GM23248 (cell line): Measurements from ENCODE around the gene ZYX. TPM values are rescaled to one million over a fixed set of nuclear protein-coding genes. Genes with fewer than 3 reads are reported as not detected.

ENCODE experiments used
- DNase-seq: peaks from one replicate; pipeline ENCODE4 v3.0.0-alpha.2; 2015
- H2AFZ ChIP-seq: fragments of 200-600 bp; sonication (generic); 2 replicates; pipeline ENCODE4 v1.6.1; 2016; ENCODE audit warnings: antibody characterized with exemption
- H3F3A ChIP-seq: fragments of 200-600 bp; sonication (generic); 2 replicates; pipeline ENCODE4 v1.6.1; 2016; ENCODE audit warnings: mild to moderate bottlenecking, antibody characterized with exemption, mixed run types; ENCODE audit not compliant: insufficient read depth
- H3K27ac ChIP-seq: fragments of 200-600 bp; sonication (generic); 2 replicates; pipeline ENCODE4 v1.5.1; 2016; ENCODE audit warnings: mild to moderate bottlenecking
- H3K27me3 ChIP-seq: fragments of 200-600 bp; sonication (generic); replicated peaks from 2 replicates; pipeline ENCODE4 v1.6.1; 2016; ENCODE audit warnings: mild to moderate bottlenecking; ENCODE audit not compliant: insufficient read depth
- H3K36me3 ChIP-seq: fragments of 200-600 bp; sonication (generic); 2 replicates; pipeline ENCODE4 v1.6.1; 2016; ENCODE audit warnings: low read depth, mild to moderate bottlenecking
- H3K4me1 ChIP-seq: fragments of 200-600 bp; sonication (generic); 2 replicates; pipeline ENCODE4 v1.6.1; 2016; ENCODE audit warnings: mild to moderate bottlenecking; ENCODE audit not compliant: insufficient read depth
- H3K4me2 ChIP-seq: fragments of 200-600 bp; sonication (generic); one replicate; pipeline ENCODE4 v1.6.1; 2016; ENCODE audit warnings: mild to moderate bottlenecking; ENCODE audit not compliant: unreplicated experiment
- H3K4me3 ChIP-seq: fragments of 200-600 bp; sonication (generic); 2 replicates; pipeline ENCODE4 v1.5.1; 2016; ENCODE audit warnings: mild to moderate bottlenecking
- H3K79me2 ChIP-seq: fragments of 200-600 bp; sonication (generic); 2 replicates; pipeline ENCODE4 v1.6.1; 2016; ENCODE audit warnings: mild to moderate bottlenecking; ENCODE audit not compliant: insufficient read depth
- H3K9ac ChIP-seq: fragments of 200-600 bp; sonication (generic); 2 replicates; pipeline ENCODE4 v1.6.1; 2016; ENCODE audit warnings: mild to moderate bottlenecking
- H3K9me2 ChIP-seq: fragments of 200-600 bp; sonication (generic); 2 replicates; pipeline ENCODE4 v1.6.1; 2016; ENCODE audit warnings: mixed run types, mild to moderate bottlenecking, moderate library complexity; ENCODE audit not compliant: insufficient read depth
- H3K9me3 ChIP-seq: fragments of 200-600 bp; sonication (generic); one replicate; pipeline ENCODE4 v1.6.1; 2017; ENCODE audit warnings: low read depth
- H4K20me1 ChIP-seq: fragments of 200-600 bp; sonication (generic); 2 replicates; pipeline ENCODE4 v1.6.0; 2016; ENCODE audit not compliant: insufficient read depth
- EZH2 ChIP-seq: fragments of 200-600 bp; sonication (generic); IDR thresholded peaks from 2 replicates; pipeline ENCODE4 v1.6.1; 2018; ENCODE audit warnings: antibody characterized with exemption, mild to moderate bottlenecking; ENCODE audit not compliant: insufficient read depth, poor library complexity, severe bottlenecking
- EZH2phosphoT487 ChIP-seq: fragments of 200-600 bp; sonication (generic); IDR thresholded peaks from 2 replicates; pipeline ENCODE4 v1.6.1; 2018; ENCODE audit warnings: antibody characterized with exemption, moderate library complexity, mild to moderate bottlenecking, low read depth; ENCODE audit not compliant: insufficient read depth
- WGBS, 2 experiments: methylation state at CpG; one replicate each; pipeline ENCODE4 v1.1.6; 2015 to 2017; ENCODE audit warnings: low lambda C conversion rate in 2 of 2, low coverage in 1 of 2; ENCODE audit errors: missing lambda C conversion rate in 2 of 2; 5-methylcytosine and 5-hydroxymethylcytosine counted together
- in situ Hi-C: fragments of 300-500 bp; cut with MboI; formaldehyde crosslinking; loops from 2 replicates; pipeline ENCODE4 v1.15.0; 2020
- polyA plus RNA-seq: library from polyadenylated mRNA; unstranded; fragments of >200 nt; fragmentation: Nextera tagmentation; extraction: Ambion mirVana; gene quantifications from 2 replicates; pipeline ENCODE4 v1.2.1, GENCODE V29; 2016
- total RNA-seq: library from RNA; depleted of rRNA; stranded (reverse); fragments of >200 nt; shearing (Covaris generic); gene quantifications from 2 replicates; pipeline ENCODE4 v1.2.3, GENCODE V29; 2014

The ZYX gene
- total and polyA plus RNA-seq, 2 experiments from 2014 or later: 148 to 380 TPM

DNA sequence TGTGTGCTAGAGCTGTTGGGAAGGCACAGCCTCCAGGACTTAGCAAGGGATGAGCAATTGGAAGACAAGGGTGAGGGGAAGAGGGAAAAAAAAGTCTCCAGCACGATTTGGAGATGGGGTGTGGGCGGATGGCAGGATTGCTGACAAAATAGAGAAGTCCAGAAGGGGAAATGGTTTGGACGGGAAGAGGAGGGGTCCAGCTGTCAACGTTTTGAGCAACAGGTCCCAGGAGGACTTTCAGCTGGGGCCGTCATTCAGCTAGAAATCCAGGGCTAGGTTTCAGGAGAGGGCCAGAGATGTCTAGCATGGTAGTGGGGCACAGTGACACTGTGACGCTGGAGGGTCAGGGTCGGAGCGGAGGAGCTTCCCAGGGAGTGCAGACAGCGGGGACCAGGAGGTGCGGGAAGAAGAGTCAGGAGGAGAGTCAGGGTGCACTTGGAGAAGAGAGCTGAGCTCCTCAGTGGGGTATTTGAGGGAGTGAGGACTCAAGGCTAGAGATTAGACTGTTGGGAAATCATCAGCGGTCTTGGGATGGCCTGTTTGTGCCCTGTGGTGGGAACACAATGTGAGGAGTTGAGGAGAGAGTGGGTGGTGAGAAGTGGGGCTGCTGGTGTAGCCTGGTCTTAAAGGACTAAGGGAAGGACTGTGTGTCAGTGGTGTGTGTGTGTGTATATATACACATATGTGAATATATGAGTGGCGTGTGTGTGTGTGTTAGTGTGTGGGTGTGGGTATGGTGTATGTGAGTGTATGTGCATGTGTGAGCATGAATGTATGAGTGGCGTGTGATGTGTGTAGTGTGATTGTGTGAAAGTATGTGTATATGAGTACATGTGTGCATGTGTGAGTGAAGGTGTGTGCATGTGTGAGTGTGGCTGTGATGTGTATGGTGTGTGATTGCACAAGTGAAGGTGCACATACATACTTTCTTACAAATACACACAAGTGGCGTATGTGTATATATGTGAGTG lies 3.8 kb downstream of the ZYX start:
- H3K4me1 ChIP-seq: peaks cover 28% of the 10 kb centered on the region
- peak overlapping the region; percentile 98 for H3K4me3 ChIP-seq
- DNase-seq: peak; percentile 44
- peaks cover 16% of the 10 kb centered on the region; the same call in 1 of the 2 replicates for H3K36me3 ChIP-seq
- no peaks in the 10 kb centered on the region for H3K9me2 ChIP-seq
- TF ChIP-seq EZH2phosphoT487 (no peak), EZH2 (no peak)
- H3F3A ChIP-seq: peaks cover 64% of the 10 kb centered on the region
- WGBS, 2 experiments: 63 to 66% methylated on average over 14 of the region's 14 CpGs
- peak overlapping the region; percentile 99 for H3K4me2 ChIP-seq
- no peaks in the 10 kb centered on the region for H3K27me3 ChIP-seq
- no peak overlapping the region for H2AFZ ChIP-seq
- H3K79me2 ChIP-seq: peaks cover 77% of the 10 kb centered on the region
- peak overlapping the region; percentile 53 for H3K27ac ChIP-seq
- in situ Hi-C loops: no loop called here
- H3K9ac ChIP-seq: peak overlapping the region; percentile 98
- no peaks in the 10 kb centered on the region for H3K9me3 ChIP-seq
- peaks cover 25% of the 10 kb centered on the region for H4K20me1 ChIP-seq

DNA sequence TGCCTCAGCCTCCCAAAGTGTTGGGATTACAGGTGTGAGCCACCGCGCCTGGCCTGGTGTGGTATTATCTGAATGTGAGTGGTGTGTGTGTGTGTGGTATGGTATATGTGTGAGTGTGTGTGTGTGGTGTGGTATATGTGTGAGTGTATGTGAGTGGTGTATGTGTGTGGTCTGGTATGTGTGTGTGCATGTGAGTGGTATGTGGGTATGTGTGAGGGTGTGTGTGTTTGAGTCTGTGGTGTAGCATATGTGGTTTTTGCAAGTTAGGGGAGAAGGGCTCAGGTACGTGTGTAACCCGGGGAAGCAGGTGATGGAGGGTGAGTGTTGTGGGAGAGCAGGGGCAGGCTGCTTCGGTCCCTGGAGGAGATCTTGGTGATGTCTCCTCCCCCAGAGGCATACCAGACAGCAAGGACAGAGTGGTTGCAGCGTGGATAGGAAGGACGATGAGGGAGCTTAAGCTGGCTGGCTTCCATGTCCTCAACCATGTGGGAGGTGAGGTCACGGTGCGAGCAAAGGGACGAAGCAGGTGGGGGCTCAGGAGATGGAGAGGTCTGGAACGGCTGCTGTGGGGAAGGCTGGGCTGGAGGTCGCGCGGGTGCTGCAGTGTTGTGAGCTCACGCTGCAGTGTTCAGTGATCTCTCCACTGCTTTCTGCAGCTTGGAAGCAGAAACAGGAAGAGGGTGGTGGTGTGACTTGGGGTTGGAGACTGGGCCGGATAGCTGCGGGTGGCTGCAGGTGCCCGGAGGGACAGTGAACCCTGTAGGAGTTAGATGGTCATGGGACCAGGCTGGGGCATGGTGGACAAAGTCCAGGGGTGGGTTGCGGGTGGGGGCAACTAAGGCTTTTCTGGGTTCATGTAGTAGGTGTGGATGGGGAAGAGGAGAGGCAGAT lies 5.0 kb downstream of the ZYX start:
- H3K36me3 ChIP-seq: peaks cover 26% of the 10 kb centered on the region
- WGBS, 2 experiments: 90 to 91% methylated on average over 19 of the region's 19 CpGs
- H3K9me2 ChIP-seq: no peaks in the 10 kb centered on the region
- H3K9ac ChIP-seq: no peak overlapping the region
- peaks cover 77% of the 10 kb centered on the region for H3K79me2 ChIP-seq
- no peak overlapping the region for H2AFZ ChIP-seq
- peak; percentile 19 for DNase-seq
- no peaks in the 10 kb centered on the region for H3K9me3 ChIP-seq
- H3K4me2 ChIP-seq: peak overlapping the region; percentile 30
- peaks cover 40% of the 10 kb centered on the region for H3K4me1 ChIP-seq
- TF ChIP-seq EZH2 (no peak), EZH2phosphoT487 (no peak)
- no peaks in the 10 kb centered on the region for H3K27me3 ChIP-seq
- peak overlapping the region; percentile 19; the same call in 1 of the 2 replicates for H3K27ac ChIP-seq
- peak overlapping the region; percentile 20; the same call in 1 of the 2 replicates for H3K4me3 ChIP-seq
- in situ Hi-C loops: no loop called here
- H3F3A ChIP-seq: peaks cover 75% of the 10 kb centered on the region
- peaks cover 25% of the 10 kb centered on the region for H4K20me1 ChIP-seq

DNA sequence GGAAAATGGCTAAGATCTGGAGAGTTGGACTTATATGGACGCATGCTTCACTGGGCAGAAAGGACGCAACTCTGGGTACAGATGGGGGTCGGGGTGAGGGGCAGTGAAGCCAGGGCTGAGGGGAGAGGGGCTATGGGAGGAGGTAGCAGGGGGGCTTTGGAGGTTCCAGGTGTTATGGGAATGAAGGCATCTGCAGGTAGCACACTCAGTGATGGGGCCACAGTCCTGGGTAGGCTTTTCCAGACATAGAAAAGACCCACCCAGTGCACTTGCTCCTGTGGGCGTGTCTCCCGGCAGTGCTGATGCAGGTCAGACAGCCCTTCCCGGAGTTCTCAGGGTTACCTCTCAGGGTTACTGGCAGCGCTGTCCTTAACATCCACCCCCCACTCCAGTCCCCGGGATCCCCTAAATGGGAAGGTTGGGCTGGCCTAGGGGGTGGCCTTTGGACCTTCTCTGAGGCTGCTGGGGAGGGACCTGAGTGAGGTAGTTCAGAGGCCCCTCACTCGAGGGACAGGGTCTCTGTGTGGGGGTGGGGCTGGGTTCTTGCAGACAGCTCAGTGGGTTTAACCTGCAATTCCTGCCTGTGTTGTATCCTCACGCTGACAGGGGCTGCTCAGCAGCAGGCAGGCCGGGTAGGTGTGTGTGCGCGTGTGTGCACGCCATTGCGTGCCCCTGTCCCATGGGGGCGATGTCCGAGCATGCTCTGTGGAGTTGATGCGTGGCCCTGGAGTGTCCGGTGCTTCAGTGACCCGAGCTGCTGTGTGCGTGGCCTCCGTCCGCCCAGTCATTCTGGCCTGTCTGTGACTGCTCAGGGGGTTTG lies 6.2 kb downstream of the ZYX start:
- H3K79me2 ChIP-seq: peaks cover 66% of the 10 kb centered on the region
- H3K27me3 ChIP-seq: no peaks in the 10 kb centered on the region
- no peak overlapping the region for H2AFZ ChIP-seq
- no peak overlapping the region for H3K9ac ChIP-seq
- 82 to 85% methylated on average over 21 to 23 of the region's 23 CpGs for WGBS, 2 experiments
- H3F3A ChIP-seq: peaks cover 86% of the 10 kb centered on the region
- no peak overlapping the region for H3K4me3 ChIP-seq
- H3K36me3 ChIP-seq: peaks cover 31% of the 10 kb centered on the region
- DNase-seq: peak; percentile 16
- H3K27ac ChIP-seq: 0 out of 2 replicates have a peak overlapping the region, but pooled peaks have one; percentile 2
- no peak overlapping the region for H3K4me2 ChIP-seq
- no peaks in the 10 kb centered on the region for H3K9me3 ChIP-seq
- in situ Hi-C loops: no loop called here
- peaks cover 25% of the 10 kb centered on the region for H4K20me1 ChIP-seq
- H3K9me2 ChIP-seq: no peaks in the 10 kb centered on the region
- TF ChIP-seq EZH2: no peak
- no peak for TF ChIP-seq EZH2phosphoT487
- peaks cover 52% of the 10 kb centered on the region for H3K4me1 ChIP-seq
